NCI-H146 treated with DMSO at 0.1 percent for 48 hours (cell line): ENCODE data around the gene GPR108.

Experiments used
- DNase-seq: peaks from one replicate; lab custom pipeline; 2025; ENCODE audit not compliant: unreplicated experiment; lab: John Stamatoyannopoulos, UW

Gene GPR108

GRCh38 chr19:6682607-6683128 is 54.7 kb downstream of the GPR108 start:
- no peak for DNase-seq

GRCh38 chr19:6680141-6680540 is 57.2 kb downstream of the GPR108 start:
- DNase-seq, result no peak
